ENCODE measurements around the gene PECR.

GRCh38 chr2:216041438-216041837 is 40.2 kb downstream of the PECR start:
- no peak for TF ChIP-seq ZNF431 (CRISPR knock-in tag; IDR thresholded peaks at IDR 0.05)
- TF ChIP-seq, protein P1, sequence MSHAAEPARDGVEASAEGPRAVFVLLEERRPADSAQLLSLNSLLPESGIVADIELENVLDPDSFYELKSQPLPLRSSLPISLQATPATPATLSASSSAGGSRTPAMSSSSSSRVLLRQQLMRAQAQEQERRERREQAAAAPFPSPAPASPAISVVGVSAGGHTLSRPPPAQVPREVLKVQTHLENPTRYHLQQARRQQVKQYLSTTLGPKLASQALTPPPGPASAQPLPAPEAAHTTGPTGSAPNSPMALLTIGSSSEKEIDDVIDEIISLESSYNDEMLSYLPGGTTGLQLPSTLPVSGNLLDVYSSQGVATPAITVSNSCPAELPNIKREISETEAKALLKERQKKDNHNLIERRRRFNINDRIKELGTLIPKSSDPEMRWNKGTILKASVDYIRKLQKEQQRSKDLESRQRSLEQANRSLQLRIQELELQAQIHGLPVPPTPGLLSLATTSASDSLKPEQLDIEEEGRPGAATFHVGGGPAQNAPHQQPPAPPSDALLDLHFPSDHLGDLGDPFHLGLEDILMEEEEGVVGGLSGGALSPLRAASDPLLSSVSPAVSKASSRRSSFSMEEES (CRISPR knock-in tag; IDR thresholded peaks at IDR 0.05), result no peak
- TF ChIP-seq TBP (optimal IDR thresholded peaks at IDR 0.05; ENCODE audit: low read depth, low read length), result no peak
- TF ChIP-seq EP300 (IDR thresholded peaks at IDR 0.05; ENCODE audit: low read length), result no peak
- no peak for TF ChIP-seq ZNF280A (IDR thresholded peaks at IDR 0.05; ENCODE audit: low read depth, partially characterized antibody)
- no peak for TF ChIP-seq SMARCC2 (IDR thresholded peaks at IDR 0.05; ENCODE audit: low read depth)
- no peak for TF ChIP-seq PTRF (tag; IDR thresholded peaks at IDR 0.05)
- TF ChIP-seq, protein P2, sequence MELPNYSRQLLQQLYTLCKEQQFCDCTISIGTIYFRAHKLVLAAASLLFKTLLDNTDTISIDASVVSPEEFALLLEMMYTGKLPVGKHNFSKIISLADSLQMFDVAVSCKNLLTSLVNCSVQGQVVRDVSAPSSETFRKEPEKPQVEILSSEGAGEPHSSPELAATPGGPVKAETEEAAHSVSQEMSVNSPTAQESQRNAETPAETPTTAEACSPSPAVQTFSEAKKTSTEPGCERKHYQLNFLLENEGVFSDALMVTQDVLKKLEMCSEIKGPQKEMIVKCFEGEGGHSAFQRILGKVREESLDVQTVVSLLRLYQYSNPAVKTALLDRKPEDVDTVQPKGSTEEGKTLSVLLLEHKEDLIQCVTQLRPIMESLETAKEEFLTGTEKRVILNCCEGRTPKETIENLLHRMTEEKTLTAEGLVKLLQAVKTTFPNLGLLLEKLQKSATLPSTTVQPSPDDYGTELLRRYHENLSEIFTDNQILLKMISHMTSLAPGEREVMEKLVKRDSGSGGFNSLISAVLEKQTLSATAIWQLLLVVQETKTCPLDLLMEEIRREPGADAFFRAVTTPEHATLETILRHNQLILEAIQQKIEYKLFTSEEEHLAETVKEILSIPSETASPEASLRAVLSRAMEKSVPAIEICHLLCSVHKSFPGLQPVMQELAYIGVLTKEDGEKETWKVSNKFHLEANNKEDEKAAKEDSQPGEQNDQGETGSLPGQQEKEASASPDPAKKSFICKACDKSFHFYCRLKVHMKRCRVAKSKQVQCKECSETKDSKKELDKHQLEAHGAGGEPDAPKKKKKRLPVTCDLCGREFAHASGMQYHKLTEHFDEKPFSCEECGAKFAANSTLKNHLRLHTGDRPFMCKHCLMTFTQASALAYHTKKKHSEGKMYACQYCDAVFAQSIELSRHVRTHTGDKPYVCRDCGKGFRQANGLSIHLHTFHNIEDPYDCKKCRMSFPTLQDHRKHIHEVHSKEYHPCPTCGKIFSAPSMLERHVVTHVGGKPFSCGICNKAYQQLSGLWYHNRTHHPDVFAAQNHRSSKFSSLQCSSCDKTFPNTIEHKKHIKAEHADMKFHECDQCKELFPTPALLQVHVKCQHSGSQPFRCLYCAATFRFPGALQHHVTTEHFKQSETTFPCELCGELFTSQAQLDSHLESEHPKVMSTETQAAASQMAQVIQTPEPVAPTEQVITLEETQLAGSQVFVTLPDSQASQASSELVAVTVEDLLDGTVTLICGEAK (IDR thresholded peaks at IDR 0.05), result no peak
- TF ChIP-seq, protein P2 (CRISPR knock-in tag; IDR thresholded peaks at IDR 0.05), result no peak
- TF ChIP-seq NFIC (IDR thresholded peaks at IDR 0.05), result no peak
- no peak for TF ChIP-seq ZC3H4 (CRISPR knock-in tag; IDR thresholded peaks at IDR 0.05; ENCODE audit: borderline replicate concordance)
